HG03097 (cell line): Measurements from ENCODE around the gene TRAPPC13.
"Not testable (repeated sequence)": the region's sequence is repeated elsewhere in the genome, so short reads cannot be mapped to it uniquely, and the experiment has no call there.

ENCODE experiments used
- ATAC-seq: cut with Tn5 transposase; IDR thresholded peaks from one replicate; pipeline ENCODE4 v1.9.1; 2021; ENCODE audit not compliant: unreplicated experiment, low FRiP score

Gene TRAPPC13

GRCh38 chr5:65674749-65675148 lies 49.9 kb downstream of the TRAPPC13 start:
- no peak for ATAC-seq

GRCh38 chr5:65676056-65676455 lies 51.2 kb downstream of the TRAPPC13 start:
- ATAC-seq, result not testable (repeated sequence)

- no peak for ATAC-seq
These were observed 57.3 kb downstream of the TRAPPC13 start for GRCh38 chr5:65682148-65682547.

- ATAC-seq, result no peak
These were observed 68.3 kb downstream of the TRAPPC13 start for GRCh38 chr5:65693121-65693520.

- no peak for ATAC-seq
These were observed 70.4 kb downstream of the TRAPPC13 start for GRCh38 chr5:65695162-65695755.

GRCh38 chr5:65695896-65696295 lies 71.1 kb downstream of the TRAPPC13 start:
- no peak for ATAC-seq

GRCh38 chr5:65696892-65697291 lies 72.1 kb downstream of the TRAPPC13 start:
- ATAC-seq, result no peak

GRCh38 chr5:65699338-65699737 lies 74.5 kb downstream of the TRAPPC13 start:
- ATAC-seq, result no peak

GRCh38 chr5:65702036-65702435 lies 77.2 kb downstream of the TRAPPC13 start:
- ATAC-seq, result no peak

GRCh38 chr5:65704621-65705239 lies 79.9 kb downstream of the TRAPPC13 start:
- ATAC-seq, result no peak

GRCh38 chr5:65707663-65708062 lies 82.8 kb downstream of the TRAPPC13 start:
- no peak for ATAC-seq

GRCh38 chr5:65708145-65708544 lies 83.3 kb downstream of the TRAPPC13 start:
- ATAC-seq, result no peak
